Measurements from ENCODE around the gene PHYHIPL.

DNA sequence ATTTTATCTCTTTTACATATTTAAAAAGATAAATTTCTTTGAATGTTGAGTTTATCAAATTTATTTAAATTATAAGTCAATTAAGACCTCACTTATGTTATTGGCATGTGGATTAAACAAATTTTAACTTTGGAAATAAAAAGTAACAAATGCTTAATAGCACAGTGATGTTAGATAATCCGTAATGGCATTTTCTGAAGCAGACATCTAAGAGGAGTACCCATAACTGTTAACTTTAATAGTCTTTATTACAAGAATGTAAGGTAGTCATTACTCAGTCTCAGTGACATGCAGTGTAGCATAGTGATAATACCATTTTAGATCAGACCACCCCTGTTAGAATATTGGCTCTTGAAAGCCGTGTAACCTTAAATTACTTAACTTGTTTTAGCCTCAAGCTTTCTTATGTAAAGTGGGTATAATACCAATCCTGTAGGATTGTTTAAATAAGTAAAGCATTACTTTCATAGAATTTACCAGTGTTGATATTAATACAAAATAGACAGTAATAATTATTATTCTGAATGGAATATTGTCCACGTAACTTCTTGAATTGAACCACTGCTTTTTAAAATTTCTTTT lies 4.3 kb downstream of the PHYHIPL start:
- TF ChIP-seq EP300 (IDR thresholded peaks at IDR 0.05): no peak
- TF ChIP-seq, protein P1, sequence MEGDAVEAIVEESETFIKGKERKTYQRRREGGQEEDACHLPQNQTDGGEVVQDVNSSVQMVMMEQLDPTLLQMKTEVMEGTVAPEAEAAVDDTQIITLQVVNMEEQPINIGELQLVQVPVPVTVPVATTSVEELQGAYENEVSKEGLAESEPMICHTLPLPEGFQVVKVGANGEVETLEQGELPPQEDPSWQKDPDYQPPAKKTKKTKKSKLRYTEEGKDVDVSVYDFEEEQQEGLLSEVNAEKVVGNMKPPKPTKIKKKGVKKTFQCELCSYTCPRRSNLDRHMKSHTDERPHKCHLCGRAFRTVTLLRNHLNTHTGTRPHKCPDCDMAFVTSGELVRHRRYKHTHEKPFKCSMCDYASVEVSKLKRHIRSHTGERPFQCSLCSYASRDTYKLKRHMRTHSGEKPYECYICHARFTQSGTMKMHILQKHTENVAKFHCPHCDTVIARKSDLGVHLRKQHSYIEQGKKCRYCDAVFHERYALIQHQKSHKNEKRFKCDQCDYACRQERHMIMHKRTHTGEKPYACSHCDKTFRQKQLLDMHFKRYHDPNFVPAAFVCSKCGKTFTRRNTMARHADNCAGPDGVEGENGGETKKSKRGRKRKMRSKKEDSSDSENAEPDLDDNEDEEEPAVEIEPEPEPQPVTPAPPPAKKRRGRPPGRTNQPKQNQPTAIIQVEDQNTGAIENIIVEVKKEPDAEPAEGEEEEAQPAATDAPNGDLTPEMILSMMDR (IDR thresholded peaks at IDR 0.05): no peak

Measured in stomach (tissue), 4 donors.